Measurements from ENCODE around the gene VSIG8. TPM values are rescaled to one million over a fixed set of nuclear protein-coding genes. Genes with fewer than 3 reads are reported as not detected.

The VSIG8 gene
- total RNA-seq, 2 donors from 2014 or later: not detected

DNA sequence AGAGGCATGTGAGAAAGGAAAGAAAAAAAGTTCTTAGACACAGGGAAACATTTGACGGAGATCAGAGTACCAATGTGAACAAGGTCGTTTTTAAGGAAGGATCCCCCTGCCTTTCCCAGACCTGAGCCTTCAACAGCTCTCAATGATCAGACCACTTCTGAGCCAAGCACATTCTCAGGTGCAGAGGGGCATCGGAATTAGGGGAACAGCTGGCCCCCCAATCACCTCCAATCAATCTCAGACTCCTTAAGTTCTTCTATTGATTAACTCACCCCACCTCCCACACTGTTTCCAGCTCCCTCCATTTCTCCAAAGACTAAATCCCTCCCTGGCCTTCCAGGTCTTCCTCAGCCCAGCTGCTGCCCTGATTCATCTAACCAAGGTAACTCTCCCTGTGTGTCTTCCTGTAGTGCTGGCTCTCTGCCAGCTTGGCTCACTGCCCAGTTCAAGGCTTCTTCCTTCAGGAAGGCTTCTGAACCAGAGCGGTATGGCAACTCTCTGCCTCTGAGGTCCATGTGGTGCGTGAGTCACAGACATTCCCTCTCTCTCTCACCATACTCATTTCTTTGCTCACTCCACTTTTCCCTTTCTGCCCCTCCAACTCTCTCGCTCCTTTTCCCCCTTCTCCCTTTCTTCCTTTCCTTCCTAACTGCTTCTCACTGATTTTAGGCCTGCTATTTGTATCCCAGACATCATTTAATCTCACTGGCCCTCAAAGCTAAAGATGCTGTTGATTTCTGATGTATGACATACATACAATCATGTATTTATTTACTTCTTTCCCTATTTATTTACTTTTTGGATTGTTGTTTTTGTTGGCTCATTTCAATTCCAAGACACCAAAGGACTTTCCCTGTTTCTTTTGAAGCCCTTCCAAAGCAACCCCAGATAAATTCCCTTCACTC is 19.4 kb upstream of the VSIG8 start:
- no peak overlapping the region for H3K9ac ChIP-seq (ENCODE audit: extremely low read depth, low read length, poor library complexity, severe bottlenecking)
- H3K4me3 ChIP-seq (ENCODE audit: low read length): no peak overlapping the region
- Mint-ChIP-seq H3K27me3 (ENCODE audit: insufficient read depth) (peaks cover 2% of the 10 kb centered on the region), H3K27ac (no peak overlapping the region), H3K9me3 (no peaks in the 10 kb centered on the region), H3K36me3 (ENCODE audit: low read depth) (no peaks in the 10 kb centered on the region), H3K4me3 (no peak overlapping the region), H3K4me1 (no peaks in the 10 kb centered on the region)
- H3K9me3 ChIP-seq (ENCODE audit: control insufficient read depth, low read length): no peaks in the 10 kb centered on the region
- TF ChIP-seq, protein P1, sequence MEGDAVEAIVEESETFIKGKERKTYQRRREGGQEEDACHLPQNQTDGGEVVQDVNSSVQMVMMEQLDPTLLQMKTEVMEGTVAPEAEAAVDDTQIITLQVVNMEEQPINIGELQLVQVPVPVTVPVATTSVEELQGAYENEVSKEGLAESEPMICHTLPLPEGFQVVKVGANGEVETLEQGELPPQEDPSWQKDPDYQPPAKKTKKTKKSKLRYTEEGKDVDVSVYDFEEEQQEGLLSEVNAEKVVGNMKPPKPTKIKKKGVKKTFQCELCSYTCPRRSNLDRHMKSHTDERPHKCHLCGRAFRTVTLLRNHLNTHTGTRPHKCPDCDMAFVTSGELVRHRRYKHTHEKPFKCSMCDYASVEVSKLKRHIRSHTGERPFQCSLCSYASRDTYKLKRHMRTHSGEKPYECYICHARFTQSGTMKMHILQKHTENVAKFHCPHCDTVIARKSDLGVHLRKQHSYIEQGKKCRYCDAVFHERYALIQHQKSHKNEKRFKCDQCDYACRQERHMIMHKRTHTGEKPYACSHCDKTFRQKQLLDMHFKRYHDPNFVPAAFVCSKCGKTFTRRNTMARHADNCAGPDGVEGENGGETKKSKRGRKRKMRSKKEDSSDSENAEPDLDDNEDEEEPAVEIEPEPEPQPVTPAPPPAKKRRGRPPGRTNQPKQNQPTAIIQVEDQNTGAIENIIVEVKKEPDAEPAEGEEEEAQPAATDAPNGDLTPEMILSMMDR (conservative IDR thresholded peaks at IDR 0.05): no peak
- DNase-seq: no peak
- no peak overlapping the region for H3K27ac ChIP-seq (ENCODE audit: low read depth, low read length)
- peaks cover 4% of the 10 kb centered on the region for H3K27me3 ChIP-seq (ENCODE audit: control insufficient read depth, insufficient read depth, low read length, poor library complexity, severe bottlenecking)
- no peaks in the 10 kb centered on the region for H3K4me1 ChIP-seq (ENCODE audit: control insufficient read depth, insufficient read depth, low read length)
- no peaks in the 10 kb centered on the region for H3K36me3 ChIP-seq (ENCODE audit: control insufficient read depth, insufficient read depth, low read length)
- 86 to 91% methylated on average over 6 of the region's 6 CpGs for WGBS, 2 experiments (ENCODE audit: insufficient coverage in 1 of 2, insufficient read length in 1 of 2)

DNA sequence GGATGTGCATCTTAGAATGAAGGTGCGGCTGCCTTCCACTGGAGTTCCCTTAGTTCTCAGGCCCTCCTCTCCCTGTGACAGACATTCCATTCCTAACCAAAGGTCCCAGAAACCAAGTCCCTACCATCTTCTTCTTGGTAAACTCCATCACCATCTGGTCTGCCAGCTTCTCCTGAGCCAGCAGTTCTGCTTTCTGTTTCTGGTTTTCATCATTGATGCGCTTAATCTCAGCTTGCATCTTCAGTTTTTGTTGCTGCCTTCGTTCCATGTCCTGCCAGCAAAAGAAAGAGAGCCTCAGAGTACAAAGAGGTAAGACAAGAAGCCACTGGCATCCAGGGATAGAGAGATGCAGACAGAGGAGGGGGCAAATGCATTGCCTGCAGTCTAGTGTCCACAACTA is 18.0 kb upstream of the VSIG8 start:
- 85 to 93% methylated on average over 3 of the region's 3 CpGs for WGBS, 2 experiments (ENCODE audit: insufficient coverage in 1 of 2, insufficient read length in 1 of 2)
- no peaks in the 10 kb centered on the region for H3K36me3 ChIP-seq (ENCODE audit: control insufficient read depth, insufficient read depth, low read length)

DNA sequence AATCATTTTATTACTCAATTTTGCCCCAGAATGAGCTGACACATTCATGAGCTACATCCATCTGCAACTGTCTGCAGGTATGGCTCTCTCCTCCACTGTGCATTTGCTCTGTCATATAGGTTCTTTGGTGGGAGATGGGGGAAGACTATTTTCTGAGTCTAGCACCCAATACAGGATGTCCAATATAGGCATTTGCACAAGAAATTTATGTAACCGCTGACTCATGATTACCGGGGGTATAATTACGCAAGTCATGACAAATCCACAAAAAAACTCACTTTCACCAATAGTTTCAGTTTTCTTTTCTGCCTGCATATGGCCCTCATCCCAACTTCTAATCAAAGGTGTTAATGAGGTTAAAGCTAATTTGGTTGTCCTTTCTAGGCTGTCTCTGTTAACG is 17.5 kb upstream of the VSIG8 start:
- Histone ChIP-seq H3K27ac (ENCODE audit: low read depth, low read length) (no peak overlapping the region), H3K9me3 (ENCODE audit: control insufficient read depth, low read length) (no peaks in the 10 kb centered on the region), H3K9ac (ENCODE audit: extremely low read depth, low read length, poor library complexity, severe bottlenecking) (no peak overlapping the region), H3K36me3 (ENCODE audit: control insufficient read depth, insufficient read depth, low read length) (no peaks in the 10 kb centered on the region), H3K4me1 (ENCODE audit: control insufficient read depth, insufficient read depth, low read length) (no peaks in the 10 kb centered on the region), H3K4me3 (ENCODE audit: low read length) (no peak overlapping the region), H3K27me3 (ENCODE audit: control insufficient read depth, insufficient read depth, low read length, poor library complexity, severe bottlenecking) (no peaks in the 10 kb centered on the region)
- DNase-seq: no peak
- Mint-ChIP-seq H3K4me1 (no peaks in the 10 kb centered on the region), H3K27ac (no peak overlapping the region), H3K27me3 (ENCODE audit: insufficient read depth) (peaks cover 9% of the 10 kb centered on the region), H3K9me3 (no peaks in the 10 kb centered on the region), H3K4me3 (no peak overlapping the region), H3K36me3 (ENCODE audit: low read depth) (no peaks in the 10 kb centered on the region)
- 90 to 100% methylated on average over 2 to 4 of the region's 4 CpGs for WGBS, 2 experiments (ENCODE audit: insufficient coverage in 1 of 2, insufficient read length in 1 of 2)
- TF ChIP-seq, protein P1 (conservative IDR thresholded peaks at IDR 0.05): no peak

More for the DNA sequence above, 18.0 kb upstream of the VSIG8 start:
- H3K9me3 ChIP-seq (ENCODE audit: control insufficient read depth, low read length): no peaks in the 10 kb centered on the region
- Mint-ChIP-seq H3K27me3 (ENCODE audit: insufficient read depth) (peaks cover 9% of the 10 kb centered on the region), H3K27ac (no peak overlapping the region), H3K36me3 (ENCODE audit: low read depth) (no peaks in the 10 kb centered on the region), H3K4me1 (no peaks in the 10 kb centered on the region), H3K9me3 (no peaks in the 10 kb centered on the region), H3K4me3 (no peak overlapping the region)
- DNase-seq: no peak
- TF ChIP-seq, protein P1 (conservative IDR thresholded peaks at IDR 0.05): no peak
- no peak overlapping the region for H3K9ac ChIP-seq (ENCODE audit: extremely low read depth, low read length, poor library complexity, severe bottlenecking)
- no peak overlapping the region for H3K27ac ChIP-seq (ENCODE audit: low read depth, low read length)
- H3K4me3 ChIP-seq (ENCODE audit: low read length): no peak overlapping the region
- H3K27me3 ChIP-seq (ENCODE audit: control insufficient read depth, insufficient read depth, low read length, poor library complexity, severe bottlenecking): no peaks in the 10 kb centered on the region
- no peaks in the 10 kb centered on the region for H3K4me1 ChIP-seq (ENCODE audit: control insufficient read depth, insufficient read depth, low read length)
